ENCODE measurements around the gene CPNE9.

CPNE9 gene

DNA sequence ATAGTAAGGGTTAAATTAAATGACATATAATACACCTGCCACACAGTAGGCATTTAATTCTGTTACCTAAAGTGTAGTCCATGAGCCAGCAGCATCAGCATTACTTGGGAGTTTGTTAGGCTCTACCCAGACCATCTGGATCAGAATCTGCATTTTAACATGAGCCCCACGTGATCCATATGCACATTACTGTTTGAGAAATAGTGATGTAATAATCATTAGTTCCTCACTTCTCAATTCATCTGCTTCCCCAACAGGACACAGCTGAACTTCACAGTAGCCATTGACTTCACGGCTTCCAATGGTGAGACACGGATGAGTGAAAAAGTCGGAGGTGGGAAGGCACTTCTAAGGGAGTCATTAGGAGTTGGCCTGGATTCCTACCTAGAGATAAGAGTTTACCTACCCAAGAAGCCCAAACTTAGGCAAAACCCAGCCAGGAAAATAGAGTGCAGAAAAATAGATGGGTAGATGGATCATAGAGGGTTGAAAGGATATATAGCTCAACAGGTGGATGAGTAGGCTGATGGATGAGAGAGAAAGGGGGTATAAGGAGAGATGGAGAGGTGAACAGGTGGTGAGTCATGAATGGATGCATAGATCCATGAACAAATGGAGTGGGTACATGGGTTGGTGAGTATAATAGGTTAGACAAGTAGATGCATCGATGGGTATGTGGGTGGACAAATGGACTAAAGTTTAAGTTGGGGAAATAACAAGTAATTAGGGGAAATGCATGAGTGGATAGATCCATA, 13.3 kb downstream of the CPNE9 start:
- no peak for DNase-seq

DNA sequence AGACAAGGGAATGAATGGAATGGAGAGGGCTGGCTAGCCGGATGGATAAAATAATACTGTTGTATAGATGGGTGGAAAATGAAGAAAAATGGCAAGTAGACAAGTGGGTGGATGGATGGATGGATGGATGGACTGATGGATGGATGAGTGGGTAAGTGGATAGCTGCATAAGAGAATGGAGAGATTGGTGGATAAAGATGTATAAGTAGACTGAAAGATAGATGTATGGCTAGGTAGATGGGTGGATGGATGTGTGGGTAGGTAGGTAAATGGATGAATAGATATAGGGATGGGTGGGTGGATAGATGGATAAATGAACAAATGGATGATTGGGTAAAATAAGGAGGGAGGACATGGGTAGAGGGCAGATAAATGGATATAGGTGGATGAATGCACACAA, 13.9 kb downstream of the CPNE9 start:
- DNase-seq, result no peak

DNA sequence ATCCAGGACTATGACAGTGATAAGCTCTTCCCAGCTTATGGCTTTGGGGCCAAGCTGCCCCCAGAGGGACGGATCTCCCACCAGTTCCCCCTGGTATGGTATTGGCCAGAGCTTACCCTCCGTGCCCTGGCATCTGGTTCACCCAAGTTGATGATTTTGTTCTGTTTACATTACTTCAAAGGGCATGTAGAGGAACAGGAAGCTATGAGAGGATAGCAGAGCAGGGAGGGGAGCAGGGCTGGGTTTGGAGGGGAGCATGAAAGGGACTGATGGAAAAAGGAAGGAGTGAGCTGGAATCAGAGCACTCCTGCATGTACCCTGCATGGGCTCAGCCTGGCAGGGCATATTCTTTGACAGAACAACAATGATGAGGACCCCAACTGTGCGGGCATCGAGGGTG, 14.5 kb downstream of the CPNE9 start:
- DNase-seq, result no peak

DNA sequence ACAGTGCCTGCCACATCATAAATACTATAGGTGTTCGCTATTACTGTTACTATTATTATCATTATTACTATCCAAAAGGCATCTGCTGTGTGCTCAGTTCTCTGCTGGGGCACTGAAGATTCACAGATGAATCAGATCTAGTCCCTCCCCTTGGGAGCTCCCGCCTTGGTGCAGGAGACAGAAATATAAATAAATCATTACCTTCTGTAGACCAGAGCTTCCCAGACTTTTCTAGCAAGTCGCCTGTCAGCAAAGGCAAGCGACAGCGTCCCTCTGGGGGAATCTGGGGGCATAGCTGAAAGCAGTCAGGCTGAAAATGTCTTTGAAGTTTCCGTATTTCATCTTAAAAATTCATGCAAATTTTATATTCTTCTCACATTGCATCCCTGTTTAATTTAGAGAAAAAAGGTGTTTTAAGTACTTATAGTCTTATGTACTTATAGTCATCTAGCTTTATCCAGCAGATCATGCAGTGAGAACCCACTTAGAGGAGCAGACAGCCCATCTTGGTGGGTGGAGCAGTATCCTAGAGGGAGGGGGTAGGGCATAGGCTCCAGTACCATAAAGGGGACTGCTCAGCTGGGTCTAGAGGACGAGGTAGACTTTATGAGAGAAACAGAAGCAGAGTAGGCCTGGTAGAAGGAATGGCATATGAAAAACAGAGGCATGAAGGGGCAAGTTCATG, 17.5 kb downstream of the CPNE9 start:
- no peak for DNase-seq

DNA sequence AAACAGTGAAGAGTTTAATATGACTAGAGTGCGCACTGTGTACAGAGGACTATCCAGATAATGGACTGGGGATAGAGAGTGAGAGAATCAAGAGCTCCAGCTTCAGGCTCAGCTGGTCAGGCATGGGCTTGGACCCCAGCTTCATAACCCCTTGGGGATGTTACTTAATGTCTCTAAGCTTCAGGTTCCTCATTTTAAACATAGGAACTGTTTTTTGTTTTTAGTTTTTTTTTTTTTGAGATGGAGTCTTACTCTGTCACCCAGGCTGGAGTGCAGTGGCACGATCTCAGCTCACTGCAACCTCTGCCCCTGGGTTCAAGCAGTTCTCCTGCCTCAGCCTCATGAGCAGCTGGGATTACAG, 18.0 kb downstream of the CPNE9 start:
- no peak for DNase-seq

DNA sequence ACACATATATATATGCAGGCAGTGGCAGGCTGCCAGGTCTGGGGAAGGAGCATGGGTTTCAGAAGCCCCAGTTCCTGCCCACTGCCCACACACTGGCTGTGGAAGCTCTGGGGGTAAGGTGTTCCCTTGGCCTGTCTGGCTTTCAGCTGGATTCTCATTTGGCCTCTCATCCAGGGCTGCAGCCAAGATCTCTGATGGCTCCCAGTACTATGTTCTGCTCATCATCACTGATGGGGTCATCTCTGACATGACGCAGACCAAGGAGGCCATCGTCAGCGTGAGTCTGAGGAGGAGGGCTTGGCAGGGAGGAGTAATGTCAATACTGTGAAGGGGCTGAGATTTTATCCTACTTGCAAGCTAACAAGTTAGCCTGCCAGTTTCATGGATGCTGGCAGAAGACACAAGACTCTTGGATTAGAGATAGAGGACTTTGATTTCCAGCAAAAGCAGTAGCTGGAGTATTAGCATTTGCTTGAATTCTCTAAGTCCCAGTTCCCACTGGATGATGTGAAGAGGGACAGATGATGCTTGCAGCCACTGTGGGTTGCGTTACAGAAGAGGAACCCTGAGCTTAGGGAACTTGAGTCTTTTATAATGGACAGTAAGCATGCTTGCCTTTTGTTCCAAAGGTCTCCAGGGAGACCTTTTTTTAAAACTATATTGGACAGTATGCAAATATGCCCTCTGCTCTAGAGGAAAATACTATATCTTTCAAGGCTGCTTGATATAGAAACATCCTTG, 22.3 kb downstream of the CPNE9 start:
- no peak for DNase-seq

DNA sequence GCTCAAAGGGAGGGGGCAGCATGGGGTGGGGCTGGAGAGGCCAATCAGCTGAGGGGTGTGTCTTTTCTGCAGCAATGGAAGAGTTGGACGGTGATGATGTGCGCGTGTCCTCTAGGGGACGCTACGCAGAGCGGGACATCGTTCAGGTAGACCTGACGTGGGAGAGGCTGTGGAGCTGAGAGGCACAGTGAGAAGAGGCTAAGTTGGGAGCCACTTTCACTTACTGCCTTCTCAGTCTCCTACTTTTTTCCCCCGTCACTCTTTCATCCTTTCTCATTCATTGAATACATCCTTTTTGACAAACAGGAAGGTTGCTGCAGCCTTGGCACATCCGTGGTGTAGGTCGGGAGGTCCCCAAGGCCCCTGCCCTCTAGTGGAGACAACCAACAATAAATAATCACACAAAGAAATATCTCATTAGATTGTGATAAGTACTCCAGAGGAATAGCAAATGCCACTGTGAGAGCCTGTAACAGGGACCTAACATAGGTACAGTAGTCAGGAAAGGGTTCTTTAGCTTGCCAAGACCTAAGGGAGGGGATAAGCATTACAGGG, 23.5 kb downstream of the CPNE9 start:
- DNase-seq, result no peak

DNA sequence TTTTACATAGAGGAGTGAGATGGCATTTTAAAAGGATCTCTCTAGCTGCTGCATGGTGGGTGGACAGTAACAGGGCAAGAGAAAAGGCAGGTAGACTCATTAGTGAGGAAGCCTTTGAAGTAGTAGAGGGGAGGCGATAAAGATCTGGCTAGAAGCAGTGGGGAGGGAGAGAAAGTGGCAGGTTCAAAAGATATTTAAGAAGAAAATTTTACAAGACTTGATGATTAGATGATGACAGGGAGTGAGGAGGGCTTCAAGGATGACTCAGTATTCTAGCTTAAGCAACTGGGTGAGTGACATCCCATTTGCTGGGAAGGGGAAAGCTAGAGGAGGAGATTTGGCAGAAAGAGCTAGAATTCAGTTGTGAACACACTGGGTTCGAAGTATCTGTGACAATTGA, 24.1 kb downstream of the CPNE9 start:
- DNase-seq, result no peak

DNA sequence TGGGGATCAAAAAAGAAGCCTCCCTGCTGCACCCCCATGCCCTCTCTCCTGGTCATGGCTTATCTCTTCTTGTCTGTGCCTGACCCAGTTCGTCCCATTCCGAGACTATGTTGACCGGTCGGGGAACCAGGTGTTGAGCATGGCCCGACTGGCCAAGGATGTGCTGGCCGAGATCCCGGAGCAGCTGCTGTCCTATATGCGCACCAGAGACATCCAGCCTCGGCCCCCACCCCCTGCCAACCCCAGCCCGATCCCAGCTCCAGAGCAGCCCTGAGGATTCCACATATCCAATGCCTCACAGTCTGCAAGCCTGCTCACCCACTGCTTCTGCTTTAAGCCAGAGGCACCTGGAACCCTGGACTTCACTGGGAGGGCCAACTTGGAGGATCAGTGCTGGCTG, 25.8 kb downstream of the CPNE9 start:
- no peak for DNase-seq

DNA sequence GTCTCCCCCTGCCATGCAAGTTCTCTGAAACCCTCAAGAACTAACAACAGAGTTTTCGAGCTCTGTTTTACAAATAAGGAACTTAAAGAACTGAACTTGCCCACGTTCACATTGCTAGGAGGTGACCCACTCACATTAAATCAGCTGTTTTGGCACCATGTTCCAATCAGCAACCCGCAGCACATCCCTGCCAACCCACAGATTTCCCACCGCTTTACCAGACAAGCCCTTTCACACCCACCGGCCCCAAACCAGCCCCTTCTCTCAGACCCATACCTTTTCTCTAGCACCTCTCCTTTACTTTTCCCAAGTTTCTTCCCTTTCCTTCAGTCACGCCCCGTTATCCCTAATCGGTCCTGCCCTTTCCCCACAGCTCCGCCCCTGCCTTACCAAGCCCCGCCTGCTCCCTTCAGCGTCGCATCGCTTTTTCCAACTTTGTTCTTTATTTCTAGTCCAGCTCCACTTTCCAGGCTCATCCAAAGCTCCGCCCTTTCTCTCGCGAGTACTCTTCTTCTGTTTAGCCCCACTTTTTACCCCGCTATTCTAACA, 27.1 kb downstream of the CPNE9 start:
- DNase-seq, result peak; percentile 54

DNA sequence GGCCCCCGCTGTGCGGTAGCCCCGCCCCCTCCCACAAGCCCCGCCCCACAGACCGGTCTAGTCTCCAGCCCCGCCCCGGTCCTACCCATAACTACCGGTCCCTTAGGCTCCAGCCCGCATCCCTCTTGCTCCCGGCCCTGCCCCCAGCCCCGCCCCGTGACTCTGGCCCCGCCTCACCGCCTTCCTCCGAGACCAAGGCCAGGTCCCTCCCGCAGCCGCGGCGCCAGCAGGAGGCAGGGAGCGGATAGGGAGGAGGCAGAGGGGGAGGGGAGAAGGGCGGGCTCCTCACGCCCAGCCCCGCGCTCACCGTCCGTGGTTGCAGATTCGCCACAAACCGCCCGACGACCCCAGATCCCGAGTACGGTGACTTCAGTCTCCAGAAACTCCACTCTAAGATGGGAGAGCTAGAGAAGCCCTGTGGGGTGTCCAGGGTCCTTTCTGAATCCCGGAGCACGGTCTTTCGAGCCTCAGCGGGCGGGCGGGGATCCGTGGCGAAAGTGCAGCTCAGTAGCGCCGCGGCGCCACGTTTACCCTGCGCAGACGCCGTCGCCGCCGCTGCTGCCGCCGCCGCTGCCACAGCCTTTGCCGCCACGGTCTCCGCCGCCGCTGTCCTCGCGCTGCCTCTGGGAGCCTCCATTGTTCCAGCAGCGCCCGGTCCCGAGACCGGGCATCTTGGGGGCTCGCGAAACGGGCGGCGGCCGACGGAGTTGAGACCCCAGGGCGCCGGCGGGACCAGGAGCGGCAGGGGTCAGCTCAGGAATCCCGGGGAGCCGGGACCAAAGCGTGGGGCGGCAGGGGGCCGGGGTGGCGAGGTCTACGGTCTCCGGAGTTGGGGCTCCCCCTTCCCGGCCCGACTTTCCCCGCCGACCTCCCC, 27.8 kb downstream of the CPNE9 start, which contains the start of gene BRPF1:
TSS of gene BRPF1 (plus strand) at position 530 of the 874 bp plus-strand sequence. CDS start 2,406 bp downstream, outside the sequence.
- peak; percentile 92 for DNase-seq

DNA sequence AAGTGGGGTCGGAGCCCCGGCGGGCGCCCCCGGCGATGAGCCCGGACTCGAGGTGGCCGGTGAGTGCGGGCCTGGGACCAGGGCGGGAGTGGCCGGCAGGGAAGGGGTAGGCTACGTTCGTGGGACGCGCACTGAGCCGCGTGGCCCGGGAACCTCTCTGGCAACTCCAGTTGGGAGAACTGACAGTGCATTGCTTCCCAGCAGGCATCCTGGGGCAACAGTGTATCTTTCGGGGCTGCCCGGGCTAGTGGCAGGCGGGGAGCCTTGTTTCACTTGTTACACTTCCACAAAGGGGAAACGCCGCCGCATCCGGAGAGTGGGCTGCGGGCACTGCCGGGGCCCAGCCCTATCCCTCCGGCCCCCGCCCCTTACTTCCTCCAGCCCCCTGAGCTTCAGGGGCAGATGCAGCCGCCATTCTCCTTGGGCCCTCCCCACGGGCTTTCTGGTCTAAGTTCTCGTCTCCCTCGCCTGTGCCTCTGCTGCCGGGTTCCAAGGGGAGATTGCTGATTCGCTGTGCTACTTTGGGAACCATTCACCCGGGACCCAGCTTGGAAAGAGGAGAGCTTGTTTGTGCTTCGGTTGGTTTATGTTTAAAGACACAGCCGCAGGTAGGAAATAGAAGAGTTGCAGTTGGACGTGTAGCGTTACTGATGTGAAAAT, 28.6 kb downstream of the CPNE9 start:
- peak; percentile 2 for DNase-seq

DNA sequence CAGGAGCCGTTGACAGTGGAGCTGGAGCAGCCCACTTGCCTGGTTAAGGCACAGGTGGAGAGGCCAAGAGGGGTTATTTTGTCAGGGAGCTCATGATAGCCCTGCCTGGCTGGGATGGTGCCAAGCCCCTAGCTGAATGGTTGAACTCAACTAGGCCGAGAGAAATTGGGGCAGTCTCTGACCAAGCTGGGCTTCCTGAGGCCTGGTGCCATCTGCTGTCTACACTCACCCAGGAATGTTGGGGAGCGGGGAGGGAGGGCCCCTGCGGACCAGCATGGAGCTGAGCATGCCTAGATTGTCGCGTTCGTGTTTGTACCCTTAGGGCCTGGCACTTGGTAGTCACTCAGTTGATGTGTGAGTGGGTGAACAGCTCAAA, 29.1 kb downstream of the CPNE9 start:
- no peak for DNase-seq

DNA sequence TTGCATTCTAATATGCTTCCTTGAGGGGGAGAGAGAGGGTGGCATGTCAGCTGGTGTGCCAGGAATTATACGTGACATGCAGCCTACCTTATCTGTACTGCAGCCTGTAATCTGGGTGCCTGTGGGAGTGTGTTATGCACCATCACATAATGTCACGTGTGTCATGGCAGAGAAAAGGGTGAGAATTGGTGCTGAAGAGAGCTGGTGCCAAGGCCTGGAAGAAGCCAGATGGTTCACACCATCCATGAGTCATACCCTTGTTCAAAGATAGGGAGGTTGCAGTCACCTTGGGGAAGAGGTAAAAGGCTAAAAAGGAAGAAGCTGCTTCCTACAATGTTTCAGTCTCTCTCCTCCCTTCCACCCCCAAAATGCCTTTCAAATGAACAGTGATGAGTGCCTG, 33.2 kb downstream of the CPNE9 start:
- no peak for DNase-seq

DNA sequence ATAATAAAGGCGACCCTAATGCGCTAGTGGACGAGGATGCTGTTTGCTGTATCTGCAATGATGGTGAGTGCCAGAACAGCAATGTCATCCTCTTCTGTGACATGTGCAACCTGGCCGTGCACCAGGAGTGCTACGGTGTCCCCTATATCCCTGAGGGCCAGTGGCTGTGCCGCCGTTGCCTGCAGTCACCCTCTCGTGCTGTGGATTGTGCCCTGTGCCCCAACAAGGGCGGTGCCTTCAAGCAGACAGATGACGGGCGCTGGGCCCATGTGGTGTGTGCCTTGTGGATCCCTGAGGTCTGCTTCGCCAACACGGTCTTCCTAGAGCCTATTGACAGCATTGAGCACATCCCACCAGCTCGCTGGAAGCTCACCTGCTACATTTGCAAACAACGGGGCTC, 35.5 kb downstream of the CPNE9 start:
- DNase-seq, result no peak

DNA sequence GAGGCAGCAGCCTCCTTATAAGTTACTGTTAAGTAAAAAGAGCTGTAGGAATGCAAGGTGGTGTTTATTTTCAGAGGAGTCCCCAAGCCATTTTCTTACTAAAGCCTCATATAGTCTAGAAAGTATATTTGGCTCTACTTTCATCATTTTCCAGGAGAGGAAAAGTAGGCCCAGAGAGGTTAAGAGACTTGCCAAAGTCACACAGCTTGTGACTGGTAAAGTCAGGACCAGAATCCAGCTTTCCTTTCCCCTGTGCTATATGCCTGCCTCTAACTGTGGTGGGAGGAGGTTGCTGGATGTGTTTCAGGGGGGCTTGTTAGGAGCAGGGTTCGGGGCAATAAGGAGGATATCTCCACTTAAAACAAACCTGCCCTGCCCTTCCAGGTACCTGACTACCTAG, 38.9 kb downstream of the CPNE9 start:
- DNase-seq, result no peak

DNA sequence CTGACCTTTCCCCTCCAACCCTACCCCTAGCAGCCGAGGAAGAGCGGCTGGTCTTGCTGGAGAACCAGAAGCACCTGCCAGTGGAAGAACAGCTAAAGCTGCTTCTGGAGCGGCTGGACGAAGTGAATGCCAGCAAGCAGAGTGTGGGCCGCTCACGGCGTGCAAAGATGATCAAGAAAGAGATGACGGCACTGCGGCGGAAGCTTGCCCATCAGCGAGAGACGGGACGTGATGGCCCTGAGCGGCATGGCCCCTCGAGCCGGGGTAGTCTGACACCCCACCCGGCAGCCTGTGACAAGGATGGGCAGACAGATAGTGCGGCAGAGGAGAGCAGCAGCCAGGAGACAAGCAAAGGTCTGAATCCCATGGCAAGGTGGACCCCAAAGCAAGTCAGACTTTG, 39.9 kb downstream of the CPNE9 start:
- no peak for DNase-seq

DNA sequence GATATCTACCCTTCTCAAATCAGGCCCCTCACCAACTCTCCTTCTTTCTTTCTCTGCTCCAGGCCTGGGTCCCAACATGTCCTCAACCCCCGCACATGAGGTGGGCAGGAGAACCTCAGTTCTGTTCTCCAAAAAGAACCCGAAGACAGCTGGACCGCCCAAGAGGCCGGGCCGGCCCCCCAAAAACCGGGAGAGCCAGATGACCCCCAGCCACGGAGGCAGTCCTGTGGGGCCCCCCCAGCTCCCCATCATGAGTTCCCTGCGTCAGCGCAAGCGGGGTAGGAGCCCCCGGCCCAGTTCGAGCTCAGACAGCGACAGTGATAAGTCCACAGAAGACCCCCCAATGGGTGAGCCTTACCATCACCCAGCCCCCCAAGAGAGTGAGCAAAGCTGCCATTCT, 40.5 kb downstream of the CPNE9 start:
- no peak for DNase-seq

DNA sequence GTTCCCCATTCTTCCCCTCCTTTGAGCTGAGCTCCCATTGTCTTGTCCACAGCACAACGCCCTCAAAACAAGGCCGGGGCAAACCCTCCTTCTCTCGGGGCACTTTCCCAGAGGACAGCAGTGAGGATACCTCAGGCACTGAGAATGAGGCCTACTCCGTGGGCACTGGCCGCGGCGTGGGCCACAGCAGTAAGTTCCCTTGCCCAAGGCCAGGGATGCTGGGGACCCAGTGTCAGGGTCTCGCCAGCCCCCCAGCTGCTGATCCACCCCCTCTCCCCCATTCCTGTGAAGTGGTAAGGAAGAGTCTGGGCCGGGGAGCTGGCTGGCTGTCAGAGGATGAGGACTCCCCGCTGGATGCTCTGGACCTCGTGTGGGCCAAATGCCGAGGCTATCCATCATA, 41.9 kb downstream of the CPNE9 start:
- no peak for DNase-seq

DNA sequence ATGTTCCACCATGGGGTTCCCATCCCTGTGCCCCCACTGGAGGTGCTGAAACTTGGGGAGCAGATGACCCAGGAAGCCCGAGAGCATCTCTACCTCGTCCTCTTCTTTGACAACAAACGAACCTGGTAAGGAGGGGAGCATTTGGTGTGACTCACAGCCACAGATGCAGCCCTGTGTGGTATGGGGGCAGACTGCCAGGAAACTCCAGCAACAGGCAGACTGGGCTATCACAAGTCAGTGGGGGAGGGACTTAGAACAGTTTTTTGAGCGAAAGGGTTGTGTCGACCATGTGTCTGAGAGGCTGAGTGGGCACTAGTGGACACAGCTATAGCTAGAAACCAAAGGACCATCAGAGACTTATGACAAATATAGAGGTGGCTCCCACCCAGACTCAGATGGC, 42.7 kb downstream of the CPNE9 start:
- DNase-seq, result no peak

DNA sequence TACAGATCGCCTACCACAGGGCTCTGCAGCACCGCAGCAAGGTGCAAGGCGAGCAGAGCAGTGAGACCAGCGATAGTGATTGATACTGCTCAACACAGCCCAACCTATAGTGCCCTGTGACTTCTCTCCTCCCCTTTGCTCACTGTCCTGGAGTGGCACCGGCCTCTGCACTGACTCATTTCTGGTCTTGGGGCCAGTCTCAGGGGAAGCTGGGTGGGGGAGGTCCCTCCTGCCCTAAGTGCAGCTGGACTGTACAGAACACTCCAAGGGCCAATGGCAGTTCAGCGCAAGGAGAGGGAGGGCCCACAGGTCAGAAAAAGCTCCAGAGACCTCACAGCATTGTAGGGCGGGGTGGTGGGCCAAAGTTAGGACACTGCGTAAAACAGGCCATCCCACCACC, 43.6 kb downstream of the CPNE9 start:
- no peak for DNase-seq

DNA sequence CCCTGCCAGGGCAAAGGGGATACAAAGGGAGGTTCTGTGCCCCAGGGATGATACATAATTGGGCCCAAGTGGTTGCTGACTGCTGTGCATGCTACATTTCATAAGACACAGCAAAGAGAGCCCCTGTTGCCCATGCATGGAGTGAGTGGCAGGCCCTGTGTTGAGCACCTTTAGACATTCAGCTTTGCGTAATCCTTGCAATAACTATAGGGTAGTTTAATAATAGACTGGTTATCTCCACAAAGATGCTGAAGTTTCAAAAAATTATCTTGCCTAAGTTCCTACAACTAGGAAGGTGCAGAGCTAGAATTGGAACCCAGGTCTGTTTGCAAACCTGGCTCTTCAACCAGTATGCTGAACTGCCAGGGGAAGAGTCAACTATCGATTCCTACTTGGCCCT, 44.4 kb downstream of the CPNE9 start:
- DNase-seq, result no peak

Data from NCI-H510A (cell line).